ENCODE data around the gene TNFRSF13B.

Gene TNFRSF13B

GRCh38 chr17:16935241-16935663 is 36.7 kb downstream of the TNFRSF13B start:
- no peak for DNase-seq

GRCh38 chr17:16934836-16935235 is 37.1 kb downstream of the TNFRSF13B start:
- DNase-seq: no peak

- DNase-seq: no peak
Observed at GRCh38 chr17:16934133-16934795, 37.7 kb downstream of the TNFRSF13B start.

GRCh38 chr17:16933317-16934132 is 38.4 kb downstream of the TNFRSF13B start:
- no peak for DNase-seq

- no peak for DNase-seq
Observed at GRCh38 chr17:16932611-16933010, 39.3 kb downstream of the TNFRSF13B start.

- DNase-seq: no peak
Observed at GRCh38 chr17:16932156-16932555, 39.8 kb downstream of the TNFRSF13B start.

GRCh38 chr17:16931318-16932060 is 40.4 kb downstream of the TNFRSF13B start:
- DNase-seq: no peak

- DNase-seq: no peak
Observed at GRCh38 chr17:16930571-16931317, 41.2 kb downstream of the TNFRSF13B start.

GRCh38 chr17:16929757-16930520 is 42.0 kb downstream of the TNFRSF13B start:
- no peak for DNase-seq

GRCh38 chr17:16929035-16929680 is 42.8 kb downstream of the TNFRSF13B start:
- no peak for DNase-seq

GRCh38 chr17:16928406-16929034 is 43.4 kb downstream of the TNFRSF13B start:
- DNase-seq: no peak

GRCh38 chr17:16927641-16928321 is 44.1 kb downstream of the TNFRSF13B start:
- no peak for DNase-seq

- no peak for DNase-seq
Observed at GRCh38 chr17:16926571-16927451, 45.1 kb downstream of the TNFRSF13B start.

GRCh38 chr17:16926061-16926511 is 45.8 kb downstream of the TNFRSF13B start:
- DNase-seq: no peak

- no peak for DNase-seq
Observed at GRCh38 chr17:16925461-16926060, 46.4 kb downstream of the TNFRSF13B start.

- no peak for DNase-seq
Observed at GRCh38 chr17:16924696-16925440, 47.0 kb downstream of the TNFRSF13B start.

GRCh38 chr17:16923904-16924695 is 47.8 kb downstream of the TNFRSF13B start:
- no peak for DNase-seq
